NCI-H226 (cell line): ENCODE measurements around the gene FNDC3B.

ENCODE experiments used
- DNase-seq: peaks from one replicate; pipeline ENCODE4 v3.0.0-alpha.2; 2015

The FNDC3B gene

GRCh38 chr3:172195407-172195754, 156.0 kb downstream of the FNDC3B start:
- DNase-seq: no peak

- no peak for DNase-seq
Observed at GRCh38 chr3:172197344-172197743, 158.0 kb downstream of the FNDC3B start.

GRCh38 chr3:172198428-172198827, 159.1 kb downstream of the FNDC3B start:
- no peak for DNase-seq

GRCh38 chr3:172199850-172200369, 160.5 kb downstream of the FNDC3B start:
- no peak for DNase-seq

- DNase-seq: peak; percentile 94
Observed at GRCh38 chr3:172201136-172201869, 161.9 kb downstream of the FNDC3B start.

DNA sequence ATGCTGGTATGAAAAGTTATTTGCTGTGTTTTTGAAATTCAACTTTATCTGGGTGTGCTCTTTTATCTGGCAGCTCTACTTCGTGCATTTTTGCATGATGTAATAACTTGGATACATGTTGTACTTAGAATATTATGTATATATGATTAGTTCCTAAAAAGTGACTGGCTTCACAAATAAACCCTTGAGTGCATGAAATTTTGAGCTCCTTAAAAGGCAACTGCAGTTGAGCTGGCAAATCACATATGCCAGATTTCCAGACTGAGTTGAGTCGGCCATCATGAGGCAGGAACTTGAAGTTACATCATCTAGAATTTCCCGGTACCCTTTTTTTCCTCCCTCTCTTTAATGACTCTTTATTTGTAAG, 162.5 kb downstream of the FNDC3B start:
- peak; percentile 80 for DNase-seq

GRCh38 chr3:172202797-172203196, 163.4 kb downstream of the FNDC3B start:
- DNase-seq: no peak

DNA sequence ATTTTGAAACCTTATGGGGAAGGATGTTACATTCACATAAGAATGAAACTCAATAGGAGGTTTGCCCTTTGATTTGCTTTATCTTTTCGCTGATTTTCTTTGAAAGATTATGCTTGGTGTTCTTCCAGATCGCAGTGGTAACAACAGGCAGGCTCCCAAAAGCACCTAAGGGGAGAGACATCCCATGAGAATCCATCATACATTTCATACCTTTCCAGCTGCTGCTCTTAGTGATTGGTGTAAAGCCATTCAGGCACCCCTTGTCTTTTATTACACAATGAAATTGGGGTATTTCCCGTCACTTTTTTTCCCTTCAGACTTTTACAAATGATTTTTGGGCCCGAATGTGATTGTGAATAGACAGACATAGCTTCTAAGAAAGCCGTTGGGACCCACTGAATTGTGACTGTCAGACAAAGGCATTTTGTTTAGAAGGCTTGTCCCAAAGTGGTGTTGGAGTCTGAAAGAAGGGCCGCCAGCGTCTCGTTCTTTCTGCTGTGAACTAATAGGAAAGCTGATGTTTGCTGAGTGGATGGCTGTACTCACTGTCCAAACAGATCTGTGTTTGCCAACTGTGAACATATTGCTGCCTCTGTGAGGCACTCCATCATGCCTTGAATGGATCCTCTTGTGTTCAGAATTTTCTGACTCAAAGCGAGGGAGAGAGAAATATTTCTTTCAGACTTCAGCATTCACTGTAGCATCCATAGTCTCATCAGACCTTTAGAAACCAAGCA, 164.3 kb downstream of the FNDC3B start:
- peak; percentile 47 for DNase-seq

GRCh38 chr3:172204716-172205115, 165.3 kb downstream of the FNDC3B start:
- no peak for DNase-seq

DNA sequence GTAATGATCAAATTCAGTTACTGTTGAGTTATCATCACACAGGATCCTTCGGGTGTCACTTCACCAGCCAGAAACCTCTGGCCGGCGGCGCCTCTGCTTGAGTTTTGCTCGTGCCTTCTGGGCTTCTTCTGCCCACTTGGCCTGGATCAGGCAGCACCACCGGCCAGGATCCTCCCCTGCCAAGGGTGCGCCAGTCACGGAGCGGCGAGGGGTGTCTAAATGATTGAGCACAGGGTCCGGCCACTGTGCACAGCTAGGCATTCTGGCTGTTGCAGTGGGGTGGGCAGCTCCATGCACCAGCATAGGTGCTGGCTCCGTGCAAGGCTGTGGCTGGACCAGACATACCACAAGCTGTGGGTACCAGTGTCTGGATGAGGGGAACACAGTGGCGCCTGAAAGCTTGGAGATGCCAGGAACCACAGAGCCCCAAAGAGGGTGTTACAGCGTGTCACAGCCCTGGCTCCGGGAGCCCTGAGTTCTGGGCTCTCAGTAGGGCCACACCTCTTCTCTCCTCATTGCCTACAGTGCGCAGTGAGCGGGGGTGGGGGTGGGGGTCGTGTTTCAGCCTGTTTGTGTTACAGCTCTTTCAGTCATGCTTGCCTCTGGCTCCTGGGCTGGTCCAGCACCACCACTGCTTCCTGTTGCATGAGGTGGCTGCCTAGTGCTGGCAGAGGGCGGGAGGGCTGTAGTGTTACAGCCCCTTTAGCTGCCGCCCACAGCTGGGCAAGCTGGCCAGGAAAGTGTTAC, 169.4 kb downstream of the FNDC3B start:
- DNase-seq: no peak

- no peak for DNase-seq
Observed at GRCh38 chr3:172209333-172210321, 170.2 kb downstream of the FNDC3B start.

DNA sequence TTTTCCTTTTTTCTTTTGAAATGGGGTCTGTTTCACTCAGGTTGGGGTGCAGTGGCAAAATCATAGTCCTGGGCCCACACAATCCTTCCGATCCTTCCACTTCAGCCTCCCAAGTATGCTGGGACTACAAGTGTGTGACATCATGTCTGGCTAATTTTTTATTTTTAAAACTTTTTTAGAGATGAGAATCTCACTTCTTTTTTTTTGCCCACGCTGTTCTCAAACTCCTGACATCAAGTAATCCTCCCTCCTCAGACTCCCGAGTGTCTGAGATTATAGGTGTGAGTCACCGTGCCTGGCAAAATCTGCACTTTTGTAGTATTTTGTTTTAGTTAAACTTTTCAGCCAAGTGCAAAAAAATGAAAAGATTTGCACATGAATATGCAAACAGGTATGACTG, 171.0 kb downstream of the FNDC3B start:
- DNase-seq: peak; percentile 35

GRCh38 chr3:172211123-172211522, 171.7 kb downstream of the FNDC3B start:
- no peak for DNase-seq

GRCh38 chr3:172213200-172213599, 173.8 kb downstream of the FNDC3B start:
- peak; percentile 97 for DNase-seq

GRCh38 chr3:172213904-172214303, 174.5 kb downstream of the FNDC3B start:
- DNase-seq: no peak

DNA sequence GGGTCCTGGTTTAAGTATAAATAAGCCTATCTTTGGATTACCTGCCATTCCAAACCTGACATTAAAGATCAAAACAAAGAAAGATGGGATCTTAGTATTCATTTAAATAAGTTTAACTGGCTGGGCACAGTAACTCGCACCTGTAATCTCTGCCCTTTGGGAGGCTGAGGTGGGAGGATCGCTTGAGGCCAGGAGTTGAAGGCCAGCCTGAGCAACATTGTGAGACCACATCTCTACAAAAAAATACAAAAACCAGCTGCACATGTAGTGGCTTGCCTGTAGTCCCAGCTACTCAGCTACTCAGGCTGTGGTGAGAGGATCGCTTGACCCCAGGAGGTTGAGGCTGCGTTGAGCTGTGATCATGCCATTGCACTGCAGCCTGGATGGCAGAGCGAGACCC, 176.9 kb downstream of the FNDC3B start:
- no peak for DNase-seq

DNA sequence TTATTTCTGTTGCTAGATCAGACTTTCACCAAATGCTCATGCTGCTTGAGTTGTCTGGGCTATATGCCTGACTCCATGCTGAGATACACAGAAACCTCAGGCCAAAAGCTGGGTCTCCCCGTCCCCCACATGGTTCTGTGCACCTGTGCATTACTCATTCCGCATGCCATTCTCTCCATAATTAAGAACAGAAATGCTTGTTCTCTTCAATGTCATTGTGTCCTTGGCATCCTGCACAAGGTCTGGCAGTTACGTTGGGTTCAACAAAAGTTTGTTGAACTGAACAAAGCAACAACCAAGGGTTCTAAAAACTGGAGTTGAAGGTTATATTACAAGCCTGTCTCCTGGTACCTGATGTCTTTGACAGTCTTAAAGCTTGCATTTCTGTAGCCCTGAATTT, 177.5 kb downstream of the FNDC3B start:
- no peak for DNase-seq

GRCh38 chr3:172217877-172218276, 178.5 kb downstream of the FNDC3B start:
- no peak for DNase-seq

- DNase-seq: no peak
Observed at GRCh38 chr3:172218350-172219323, 179.3 kb downstream of the FNDC3B start.

DNA sequence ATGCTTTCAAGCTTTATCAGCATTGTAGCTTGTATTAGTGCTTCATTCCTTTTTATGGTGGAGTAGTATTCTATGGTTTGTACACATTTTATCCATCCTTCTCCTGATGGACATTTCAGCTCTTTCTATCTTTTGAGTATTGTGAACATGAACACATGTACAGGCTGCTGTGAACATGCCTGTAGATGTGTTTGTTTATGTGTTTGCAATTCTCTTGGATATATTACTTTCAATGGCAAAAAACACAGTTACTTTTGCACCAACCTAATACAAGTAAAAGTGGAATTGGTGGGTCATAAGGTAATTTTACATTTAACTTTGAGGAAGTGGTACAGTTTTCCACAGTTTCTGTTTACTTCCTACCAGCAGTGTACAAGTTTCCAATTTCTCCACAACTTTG, 180.4 kb downstream of the FNDC3B start:
- no peak for DNase-seq

DNA sequence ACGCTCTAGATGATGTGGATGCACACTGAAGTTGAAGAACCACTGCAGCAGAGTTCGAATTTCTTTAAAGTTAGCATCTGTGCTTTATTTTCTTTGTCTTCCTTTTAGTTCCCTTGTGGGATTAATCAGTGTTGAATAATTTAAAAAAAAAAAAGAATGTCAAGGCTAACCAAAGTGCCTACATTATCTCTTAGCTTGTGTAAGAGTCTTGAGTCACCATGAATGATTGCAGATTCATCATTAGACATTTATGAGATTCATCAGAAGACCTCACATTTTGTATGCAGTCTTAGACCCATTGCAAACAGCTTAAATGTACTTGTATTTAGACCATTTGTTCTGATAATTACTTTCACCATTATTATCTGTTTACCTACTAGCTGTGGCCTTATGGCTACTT, 182.2 kb downstream of the FNDC3B start:
- peak; percentile 74 for DNase-seq
